ACC112 (cell line): ENCODE results near the gene RABEP1.
"Not testable (repeated sequence)": the region's sequence is repeated elsewhere in the genome, so short reads cannot be mapped to it uniquely, and the experiment has no call there.

ENCODE experiments used
- H2AFZ ChIP-seq: fragments of 200-600 bp; sonication (generic); one replicate; pipeline ENCODE4 v1.6.0; 2017; ENCODE audit warnings: antibody characterized with exemption, low read length; ENCODE audit not compliant: unreplicated experiment
- H3K27ac ChIP-seq: fragments of 200-600 bp; sonication (generic); 2 replicates; pipeline ENCODE4 v1.5.1; 2014; ENCODE audit warnings: low read depth, mild to moderate bottlenecking, antibody characterized with exemption, low read length, moderate library complexity
- H3K27me3 ChIP-seq: fragments of 200-600 bp; sonication (generic); 2 replicates; pipeline ENCODE4 v1.6.1; 2014; ENCODE audit warnings: mild to moderate bottlenecking, antibody characterized with exemption, low read length, moderate library complexity, mixed read lengths; ENCODE audit not compliant: insufficient read depth
- H3K36me3 ChIP-seq: fragments of 200-600 bp; sonication (generic); 2 replicates; pipeline ENCODE4 v1.6.1; 2016; ENCODE audit warnings: mild to moderate bottlenecking, antibody characterized with exemption, low read length, moderate library complexity, mixed read lengths; ENCODE audit not compliant: insufficient read depth
- H3K4me1 ChIP-seq: fragments of 200-600 bp; sonication (generic); one replicate; pipeline ENCODE4 v1.6.1; 2016; ENCODE audit warnings: low read length, mixed read lengths; ENCODE audit not compliant: insufficient read depth, unreplicated experiment, control insufficient read depth
- H3K4me3 ChIP-seq: fragments of 200-600 bp; sonication (generic); 2 replicates; pipeline ENCODE4 v1.5.1; 2014; ENCODE audit warnings: mild to moderate bottlenecking, low read depth, low read length
- H3K79me2 ChIP-seq: fragments of 200-600 bp; sonication (generic); one replicate; pipeline ENCODE4 v1.6.0; 2016; ENCODE audit warnings: low read length; ENCODE audit not compliant: control insufficient read depth, unreplicated experiment, insufficient read depth

Gene RABEP1

GRCh38 chr17:5281814-5282641 lies at the start of gene RABEP1:
RABEP1 (plus strand) TSS chr17:5282284; CDS start chr17:5282487, 203 bp downstream.
- peak within 1 kb of the TSS; percentile 64; the same call in 1 of the 2 replicates for H3K27ac ChIP-seq
- peak within 1 kb of the TSS; percentile 88 for H3K4me3 ChIP-seq

GRCh38 chr17:5233492-5233891 lies 48.6 kb upstream of the RABEP1 start:
- not testable (repeated sequence) for H3K27me3 ChIP-seq, H2AFZ ChIP-seq, H3K36me3 ChIP-seq, H3K27ac ChIP-seq, H3K4me1 ChIP-seq, H3K4me3 ChIP-seq, H3K79me2 ChIP-seq

More at GRCh38 chr17:5281814-5282641, at the start of gene RABEP1:
- peak within 1 kb of the TSS; percentile 95 for H2AFZ ChIP-seq
- H3K36me3 ChIP-seq, result 0 out of 2 replicates have a peak, but pooled peaks cover 4% of the 10 kb centered on the region
- H3K79me2 ChIP-seq, result peaks cover 44% of the 10 kb centered on the region
- H3K4me1 ChIP-seq, result peaks cover 12% of the 10 kb centered on the region
- no peaks in the 10 kb centered on the region for H3K27me3 ChIP-seq

GRCh38 chr17:5234645-5235576 lies 47.2 kb upstream of the RABEP1 start, which contains the start of gene SCIMP:
SCIMP (minus strand) TSS chr17:5234860; CDS start chr17:5234755, 105 bp downstream.
- Histone ChIP-seq H3K4me1 (no peaks in the 10 kb centered on the region), H3K27me3 (no peaks in the 10 kb centered on the region), H3K36me3 (no peaks in the 10 kb centered on the region), H3K79me2 (no peaks in the 10 kb centered on the region), H3K4me3 (no peak within 1 kb of the TSS), H3K27ac (no peak within 1 kb of the TSS), H2AFZ (no peak within 1 kb of the TSS)

GRCh38 chr17:5236938-5237540 lies 45.0 kb upstream of the RABEP1 start:
- Histone ChIP-seq H3K79me2 (no peaks in the 10 kb centered on the region), H3K27me3 (no peaks in the 10 kb centered on the region), H3K4me3 (no peak overlapping the region), H2AFZ (no peak overlapping the region), H3K4me1 (no peaks in the 10 kb centered on the region), H3K27ac (no peak overlapping the region), H3K36me3 (no peaks in the 10 kb centered on the region)

- Histone ChIP-seq H3K4me1 (no peaks in the 10 kb centered on the region), H3K36me3 (no peaks in the 10 kb centered on the region), H3K4me3 (no peak overlapping the region), H3K27me3 (no peaks in the 10 kb centered on the region), H3K27ac (no peak overlapping the region), H3K79me2 (no peaks in the 10 kb centered on the region), H2AFZ (no peak overlapping the region)
These were observed 44.5 kb upstream of the RABEP1 start for GRCh38 chr17:5237541-5238016.

GRCh38 chr17:5238333-5238732 lies 43.8 kb upstream of the RABEP1 start:
- Histone ChIP-seq H3K27me3 (no peaks in the 10 kb centered on the region), H3K4me3 (no peak overlapping the region), H3K4me1 (no peaks in the 10 kb centered on the region), H3K27ac (no peak overlapping the region), H2AFZ (no peak overlapping the region), H3K79me2 (no peaks in the 10 kb centered on the region), H3K36me3 (no peaks in the 10 kb centered on the region)

GRCh38 chr17:5239769-5240168 lies 42.3 kb upstream of the RABEP1 start:
- H3K79me2 ChIP-seq, H3K4me3 ChIP-seq, H3K27ac ChIP-seq, H3K27me3 ChIP-seq, H3K4me1 ChIP-seq, H2AFZ ChIP-seq, H3K36me3 ChIP-seq: not testable (repeated sequence)

GRCh38 chr17:5241861-5242671 lies 40.0 kb upstream of the RABEP1 start:
- no peaks in the 10 kb centered on the region for H3K36me3 ChIP-seq
- no peak overlapping the region for H3K27ac ChIP-seq
- H3K4me1 ChIP-seq, result no peaks in the 10 kb centered on the region
- H3K4me3 ChIP-seq, result no peak overlapping the region
- no peak overlapping the region for H2AFZ ChIP-seq
- no peaks in the 10 kb centered on the region for H3K27me3 ChIP-seq
- H3K79me2 ChIP-seq, result no peaks in the 10 kb centered on the region

GRCh38 chr17:5247621-5248020 lies 34.5 kb upstream of the RABEP1 start:
- no peaks in the 10 kb centered on the region for H3K79me2 ChIP-seq
- H3K4me1 ChIP-seq, result no peaks in the 10 kb centered on the region
- no peaks in the 10 kb centered on the region for H3K27me3 ChIP-seq
- no peak overlapping the region for H2AFZ ChIP-seq
- no peaks in the 10 kb centered on the region for H3K36me3 ChIP-seq
- no peak overlapping the region for H3K4me3 ChIP-seq
- no peak overlapping the region for H3K27ac ChIP-seq
